Stomach (tissue), 9 donors: ENCODE results near the gene MYOZ2. TPM values are rescaled to one million over a fixed set of nuclear protein-coding genes. Genes with fewer than 3 reads are reported as not detected.

ENCODE experiments used
- DNase-seq, 2 donors: peaks; one replicate each; pipeline versions ENCODE4 v3.0.0 to v3.0.0-alpha.2; 2013 to 2019
- H3K27ac ChIP-seq, 5 donors: fragments of 200-600 bp in 4 of 5; sonication (generic) in 4 of 5; one replicate each; pipeline ENCODE4 v1.5.1; 2013 to 2019; ENCODE audit warnings: mild to moderate bottlenecking in 1 of 5, moderate library complexity in 1 of 5
- H3K27me3 ChIP-seq, 3 donors: fragments of 200-600 bp; sonication (generic); one replicate each; pipeline ENCODE4 v1.5.1; 2017 to 2019; ENCODE audit warnings: mixed run types in 1 of 3
- H3K36me3 ChIP-seq, 4 donors: fragments of 200-600 bp; sonication (generic); 1 replicate in 3 of 4; 2 replicates in 1 of 4; pipeline ENCODE4 v1.5.1; 2016 to 2019
- H3K4me1 ChIP-seq, 4 donors: fragments of 200-600 bp; sonication (generic); one replicate each; pipeline ENCODE4 v1.5.1; 2016 to 2019
- H3K4me3 ChIP-seq, 4 donors: fragments of 200-600 bp; sonication (generic) in 3 of 4; one replicate each; pipeline ENCODE4 v1.5.1; 2016 to 2019; ENCODE audit warnings: mild to moderate bottlenecking in 1 of 4
- H3K9me3 ChIP-seq, 4 donors: fragments of 200-600 bp; sonication (generic); one replicate each; pipeline ENCODE4 v1.5.1; 2016 to 2019
- CTCF ChIP-seq, 7 experiments: fragments of 450-650 bp in 4 of 7; fragments of 200-600 bp in 3 of 7; sonication (generic) in 3 of 7; IDR thresholded peaks; one replicate each; pipeline ENCODE4 v1.5.1; 2016 to 2019; ENCODE audit warnings: antibody characterized with exemption in 7 of 7, control low read depth in 2 of 7, mild to moderate bottlenecking in 1 of 7
- EP300 ChIP-seq: sonication (generic); formaldehyde crosslinking; IDR thresholded peaks from one replicate; pipeline ENCODE4 v1.6.1; 2017; ENCODE audit warnings: antibody characterized with exemption
- POLR2A ChIP-seq, 4 donors: fragments of 450-650 bp; IDR thresholded peaks; one replicate each; pipeline ENCODE4 v1.6.1; 2016; ENCODE audit warnings: antibody characterized with exemption in 4 of 4, control low read depth in 2 of 4, mild to moderate bottlenecking in 1 of 4, moderate library complexity in 1 of 4
- POLR2AphosphoS5 ChIP-seq, 3 donors: sonication (generic); formaldehyde crosslinking; IDR thresholded peaks; one replicate each; pipeline ENCODE4 v1.6.1; 2016; ENCODE audit warnings: antibody characterized with exemption in 3 of 3
- WGBS, 5 donors: extraction: QIAGEN DNeasy Blood & Tissue Kit in 3 of 5; methylation state at CpG; one replicate each; pipeline versions ENCODE4 v1.1.5 to v1.1.7; 2013 to 2018; 5-methylcytosine and 5-hydroxymethylcytosine counted together
- intact Hi-C: fragments of 100-400 bp; cut with DNase I; formaldehyde crosslinking; loops from one replicate; pipeline ENCODE4 v1.15.1; 2023; ENCODE audit warnings: low total_unique reads
- polyA plus RNA-seq, 3 donors: library from polyadenylated mRNA; stranded (reverse); fragments of 200-250 nt; gene quantifications; one replicate each; pipeline ENCODE4 v1.2.3, GENCODE V29; 2013
- total RNA-seq, 5 donors: library from RNA; depleted of rRNA; stranded (reverse); fragments of >200 nt; gene quantifications; one replicate each; pipeline versions ENCODE4 v1.1.0 to v1.2.3, GENCODE V29; 2014 to 2016
- donor health status: healthy with polysubstance abuse.
- donor health status: Bipolar disorder and iron deficiency.
- donor health status: healthy.

MYOZ2 gene
- total and polyA plus RNA-seq, 8 donors, result 0.31 to 1.4 (median 0.59) TPM; not detected in 2

GRCh38 chr4:119212964-119213606 is 77.5 kb downstream of the MYOZ2 start:
- H3K9me3 ChIP-seq, result no peaks in the 10 kb centered on the region
- intact Hi-C loops, result no loop called here
- no peaks in the 10 kb centered on the region for H3K27me3 ChIP-seq
- H3K27ac ChIP-seq, result peak overlapping the region; percentile 96 to 98 (median 97)
- 0 to 1% (median 0%) methylated on average over 22 to 24 of the region's 24 CpGs for WGBS, 5 donors
- DNase-seq, result peak; percentile 85 to 92
- H3K4me1 ChIP-seq, result peaks cover 3 to 59% (median 23%) of the 10 kb centered on the region in 4 donors
- H3K36me3 ChIP-seq, result peaks cover 5 to 11% (median 9%) of the 10 kb centered on the region in 4 donors
- peak overlapping the region; percentile 61 to 88 (median 74) for H3K4me3 ChIP-seq
- TF ChIP-seq CTCF (IDR thresholded peaks at IDR 0.05), result peak in 2 of 7 experiments; percentile 12 to 16
- peak; percentile 55 to 82 (median 81) for TF ChIP-seq POLR2AphosphoS5 (IDR thresholded peaks at IDR 0.05)
- no peak for TF ChIP-seq EP300
- peak in 1 of 4 donors; percentile 6 for TF ChIP-seq POLR2A (IDR thresholded peaks at IDR 0.05)

- no peak for TF ChIP-seq EP300
- no peak for TF ChIP-seq POLR2A (IDR thresholded peaks at IDR 0.05)
- TF ChIP-seq CTCF (IDR thresholded peaks at IDR 0.05), result no peak
- no peak for TF ChIP-seq POLR2AphosphoS5 (IDR thresholded peaks at IDR 0.05)
- intact Hi-C loops, result no loop called here
- WGBS, 5 donors, result 88 to 100% (median 93%) methylated on average over 1 of the region's 1 CpG
- H3K27ac ChIP-seq, result peak overlapping the region in 1 of 5 donors; percentile 6
- no peaks in the 10 kb centered on the region for H3K9me3 ChIP-seq
- peaks cover 11 to 59% (median 55%) of the 10 kb centered on the region in 4 donors for H3K36me3 ChIP-seq
- DNase-seq, result no peak
- no peaks in the 10 kb centered on the region for H3K27me3 ChIP-seq
- H3K4me1 ChIP-seq, result peaks cover 3 to 64% (median 19%) of the 10 kb centered on the region in 4 donors
- no peak overlapping the region for H3K4me3 ChIP-seq
Measured at GRCh38 chr4:119218093-119218492, 82.5 kb downstream of the MYOZ2 start.

- Histone ChIP-seq H3K27me3 (no peaks in the 10 kb centered on the region), H3K9me3 (no peaks in the 10 kb centered on the region), H3K27ac (no peak overlapping the region), H3K36me3 (peaks cover 11 to 83% (median 62%) of the 10 kb centered on the region in 4 donors), H3K4me3 (no peak overlapping the region), H3K4me1 (peaks cover 2 to 37% (median 9%) of the 10 kb centered on the region in 4 donors)
- intact Hi-C loops, result no loop called here
- WGBS, 5 donors, result 80 to 96% (median 84%) methylated on average over 4 of the region's 4 CpGs
- TF ChIP-seq POLR2AphosphoS5 (IDR thresholded peaks at IDR 0.05) (no peak), POLR2A (IDR thresholded peaks at IDR 0.05) (no peak), EP300 (no peak), CTCF (IDR thresholded peaks at IDR 0.05) (no peak)
- DNase-seq, result no peak
Measured at GRCh38 chr4:119221412-119221811, 85.8 kb downstream of the MYOZ2 start.

- no peak for DNase-seq
- Histone ChIP-seq H3K27me3 (no peaks in the 10 kb centered on the region), H3K27ac (no peak overlapping the region), H3K9me3 (no peaks in the 10 kb centered on the region), H3K36me3 (peaks cover 0 to 49% (median 19%) of the 10 kb centered on the region in 4 donors), H3K4me3 (no peak overlapping the region), H3K4me1 (peaks cover 5 to 29% (median 11%) of the 10 kb centered on the region in 4 donors)
- TF ChIP-seq POLR2A (IDR thresholded peaks at IDR 0.05) (no peak), EP300 (no peak), POLR2AphosphoS5 (IDR thresholded peaks at IDR 0.05) (no peak), CTCF (IDR thresholded peaks at IDR 0.05) (no peak)
- intact Hi-C loops, result no loop called here
Measured at GRCh38 chr4:119227690-119228089, 92.1 kb downstream of the MYOZ2 start.
